Measurements from ENCODE around the gene TAS1R3.

DNA sequence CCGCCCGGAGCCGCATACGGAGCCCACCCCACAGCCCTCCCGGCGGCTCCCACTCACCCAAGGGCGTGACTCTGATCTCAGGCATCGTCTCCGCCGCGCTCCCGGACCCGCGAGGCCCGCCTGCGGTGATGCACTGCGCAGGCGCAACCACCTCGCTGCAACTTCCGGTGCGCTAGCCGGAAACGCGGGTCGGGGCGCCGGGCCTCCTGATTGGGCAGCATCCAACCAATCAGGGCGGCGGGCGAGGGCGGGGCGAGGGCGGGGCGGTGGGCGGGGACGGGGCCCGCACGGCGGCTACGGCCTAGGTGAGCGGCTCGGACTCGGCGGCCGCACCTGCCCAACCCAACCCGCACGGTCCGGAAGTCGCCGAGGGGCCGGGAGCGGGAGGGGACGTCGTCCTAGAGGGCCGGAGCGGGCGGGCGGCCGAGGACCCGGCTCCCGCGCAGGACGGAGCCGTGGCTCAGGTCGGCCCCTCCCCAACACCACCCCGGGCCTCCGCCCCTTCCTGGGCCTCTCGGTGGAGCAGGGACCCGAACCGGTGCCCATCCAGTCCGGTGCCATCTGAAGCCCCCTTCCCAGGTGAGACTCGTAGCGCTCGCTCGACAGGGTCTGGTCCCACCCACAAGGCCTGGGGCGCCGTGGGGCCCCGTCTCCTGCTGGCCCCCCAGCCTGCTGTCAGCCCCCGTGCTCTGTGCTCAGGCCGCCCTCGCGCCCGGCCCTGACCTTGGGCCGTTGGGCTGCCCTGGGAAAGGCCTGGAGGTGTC, 6.4 kb upstream of the TAS1R3 start, which contains the start of the genes CPTP and INTS11:
- TF ChIP-seq, protein P1, sequence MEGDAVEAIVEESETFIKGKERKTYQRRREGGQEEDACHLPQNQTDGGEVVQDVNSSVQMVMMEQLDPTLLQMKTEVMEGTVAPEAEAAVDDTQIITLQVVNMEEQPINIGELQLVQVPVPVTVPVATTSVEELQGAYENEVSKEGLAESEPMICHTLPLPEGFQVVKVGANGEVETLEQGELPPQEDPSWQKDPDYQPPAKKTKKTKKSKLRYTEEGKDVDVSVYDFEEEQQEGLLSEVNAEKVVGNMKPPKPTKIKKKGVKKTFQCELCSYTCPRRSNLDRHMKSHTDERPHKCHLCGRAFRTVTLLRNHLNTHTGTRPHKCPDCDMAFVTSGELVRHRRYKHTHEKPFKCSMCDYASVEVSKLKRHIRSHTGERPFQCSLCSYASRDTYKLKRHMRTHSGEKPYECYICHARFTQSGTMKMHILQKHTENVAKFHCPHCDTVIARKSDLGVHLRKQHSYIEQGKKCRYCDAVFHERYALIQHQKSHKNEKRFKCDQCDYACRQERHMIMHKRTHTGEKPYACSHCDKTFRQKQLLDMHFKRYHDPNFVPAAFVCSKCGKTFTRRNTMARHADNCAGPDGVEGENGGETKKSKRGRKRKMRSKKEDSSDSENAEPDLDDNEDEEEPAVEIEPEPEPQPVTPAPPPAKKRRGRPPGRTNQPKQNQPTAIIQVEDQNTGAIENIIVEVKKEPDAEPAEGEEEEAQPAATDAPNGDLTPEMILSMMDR (IDR thresholded peaks at IDR 0.05; ENCODE audit: low read length), result no peak
- no peak for TF ChIP-seq EZH2phosphoT487 (IDR thresholded peaks at IDR 0.05; ENCODE audit: low read length)

Data from MM.1S (cell line).